GM18520 (cell line): ENCODE measurements around the gene UGT1A9.

Experiments used
- ATAC-seq: cut with Tn5 transposase; IDR thresholded peaks from one replicate; pipeline ENCODE4 v1.9.1; 2021; ENCODE audit not compliant: unreplicated experiment

Gene UGT1A9

GRCh38 chr2:233758141-233758540 lies 86.4 kb downstream of the UGT1A9 start:
- no peak for ATAC-seq

DNA sequence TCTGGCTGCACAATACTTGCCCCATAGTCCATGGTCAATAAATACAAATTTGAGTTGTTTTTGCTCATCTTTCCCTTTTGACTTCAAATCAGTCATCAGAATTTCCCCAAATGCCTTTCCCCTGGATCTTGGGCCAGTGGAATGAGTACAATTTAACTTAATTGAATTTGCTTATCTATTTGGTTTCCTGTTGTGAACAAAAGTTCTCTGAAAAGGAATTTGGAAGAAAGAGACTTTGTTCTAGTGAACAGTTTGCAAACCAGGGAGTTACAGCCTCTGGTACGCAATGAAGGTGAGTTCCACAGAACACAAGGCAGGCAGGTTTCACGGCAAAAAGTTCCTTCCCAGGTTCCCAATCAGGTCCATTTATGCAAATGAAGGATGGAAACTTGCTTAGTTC lies 87.2 kb downstream of the UGT1A9 start:
- no peak for ATAC-seq

GRCh38 chr2:233760043-233760442 lies 88.3 kb downstream of the UGT1A9 start, which contains the start of gene UGT1A1:
UGT1A1 (plus strand) TSS chr2:233760270; CDS start chr2:233760288, 18 bp downstream.
- no peak for ATAC-seq

DNA sequence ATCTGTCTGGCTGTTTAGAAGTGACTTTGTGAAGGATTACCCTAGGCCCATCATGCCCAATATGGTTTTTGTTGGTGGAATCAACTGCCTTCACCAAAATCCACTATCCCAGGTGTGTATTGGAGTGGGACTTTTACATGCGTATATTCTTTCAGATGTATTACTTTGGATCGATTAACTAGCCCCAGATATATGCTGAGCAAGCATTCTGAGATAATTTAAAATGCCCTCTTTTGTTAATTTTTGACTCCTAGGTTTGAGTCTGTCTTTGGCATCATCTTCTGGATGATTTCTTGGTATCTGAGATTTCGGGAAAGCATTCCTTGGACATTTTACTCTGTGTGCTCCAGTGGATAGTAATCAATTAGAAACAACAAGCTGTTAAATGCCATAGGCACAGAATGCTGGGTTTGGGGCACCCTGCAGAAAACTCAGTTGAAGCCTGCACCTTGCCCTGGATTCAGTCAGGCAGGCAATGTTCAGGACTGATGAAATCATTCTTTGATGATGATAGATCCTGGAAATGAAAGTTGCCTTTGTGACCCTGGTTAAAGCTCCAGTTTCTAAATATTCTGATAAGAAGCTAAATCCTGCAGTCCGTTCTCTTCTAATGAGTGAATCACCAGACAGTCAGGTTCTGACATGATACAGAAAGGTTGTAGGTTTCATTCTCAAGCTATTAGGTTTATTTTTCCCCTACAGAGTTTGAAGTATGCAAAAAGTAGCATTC lies 89.5 kb downstream of the UGT1A9 start:
- ATAC-seq: no peak

DNA sequence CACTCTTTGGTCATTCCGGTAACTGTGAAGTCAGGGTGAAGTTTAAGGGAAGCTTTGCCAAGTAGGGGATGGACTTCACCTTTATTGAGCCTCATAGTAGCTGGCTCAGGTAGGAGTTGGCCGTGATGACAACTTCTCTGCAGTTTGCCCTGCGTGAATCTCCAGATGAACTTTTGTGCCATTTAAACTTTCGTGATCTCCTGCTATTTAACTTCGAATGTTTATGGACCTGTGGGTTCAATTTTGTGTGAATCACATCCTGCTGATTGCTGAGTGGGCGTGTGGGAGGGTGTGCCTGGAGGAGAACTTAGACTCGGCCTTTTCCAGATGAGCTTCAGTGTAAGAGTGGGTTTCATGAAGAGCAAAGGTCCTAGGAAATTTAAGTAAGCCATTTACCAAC lies 92.6 kb downstream of the UGT1A9 start:
- ATAC-seq: no peak

DNA sequence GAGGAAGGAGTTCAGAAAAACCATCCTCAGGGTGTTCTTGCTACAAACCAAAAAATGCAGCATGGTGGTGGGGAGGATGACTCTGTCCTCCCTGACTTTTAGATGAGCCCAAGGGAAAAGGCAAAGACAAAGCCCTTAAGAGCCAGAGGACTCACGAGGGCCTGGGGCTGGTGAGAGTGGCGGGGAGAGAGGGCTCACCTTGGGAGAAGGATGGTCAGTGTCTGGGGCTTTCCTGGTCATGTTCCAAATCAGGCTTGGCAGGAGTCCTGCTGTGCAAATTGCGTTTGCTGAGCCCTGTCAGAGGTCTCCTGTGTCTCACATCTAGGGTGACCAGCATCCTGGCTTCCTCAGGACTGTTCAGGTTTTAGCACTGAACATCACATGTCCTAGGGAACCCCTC lies 93.1 kb downstream of the UGT1A9 start:
- no peak for ATAC-seq

DNA sequence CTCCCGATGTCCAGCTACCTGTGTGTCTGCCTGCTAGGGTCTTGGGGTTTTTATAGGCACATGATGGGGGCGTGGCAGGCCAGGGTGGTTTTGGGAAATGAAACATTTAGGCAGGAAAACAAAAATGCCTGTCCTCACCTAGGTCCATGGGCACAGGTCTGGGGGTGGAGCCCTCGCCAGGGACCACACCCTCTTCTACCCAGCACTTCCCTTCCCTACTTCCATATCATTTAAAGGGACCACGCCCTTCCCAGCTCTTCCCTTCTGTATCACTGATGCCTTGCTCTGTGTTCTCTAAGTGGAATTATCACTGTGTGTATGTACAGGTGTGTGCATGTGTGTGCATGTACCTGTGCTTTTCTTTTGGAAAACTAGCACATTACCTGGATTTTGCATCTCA lies 94.7 kb downstream of the UGT1A9 start:
- no peak for ATAC-seq

- ATAC-seq: no peak
Observed at GRCh38 chr2:233768076-233768475, 96.4 kb downstream of the UGT1A9 start.

- ATAC-seq: no peak
Observed at GRCh38 chr2:233769260-233769659, 97.6 kb downstream of the UGT1A9 start.

DNA sequence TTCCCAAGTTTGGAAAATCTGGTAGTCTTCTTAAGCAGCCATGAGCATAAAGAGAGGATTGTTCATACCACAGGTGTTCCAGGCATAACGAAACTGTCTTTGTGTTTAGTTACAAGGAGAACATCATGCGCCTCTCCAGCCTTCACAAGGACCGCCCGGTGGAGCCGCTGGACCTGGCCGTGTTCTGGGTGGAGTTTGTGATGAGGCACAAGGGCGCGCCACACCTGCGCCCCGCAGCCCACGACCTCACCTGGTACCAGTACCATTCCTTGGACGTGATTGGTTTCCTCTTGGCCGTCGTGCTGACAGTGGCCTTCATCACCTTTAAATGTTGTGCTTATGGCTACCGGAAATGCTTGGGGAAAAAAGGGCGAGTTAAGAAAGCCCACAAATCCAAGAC lies 100.5 kb downstream of the UGT1A9 start:
- no peak for ATAC-seq

GRCh38 chr2:233772583-233772982 lies 100.9 kb downstream of the UGT1A9 start:
- no peak for ATAC-seq

GRCh38 chr2:233773854-233774253 lies 102.2 kb downstream of the UGT1A9 start:
- ATAC-seq: no peak

DNA sequence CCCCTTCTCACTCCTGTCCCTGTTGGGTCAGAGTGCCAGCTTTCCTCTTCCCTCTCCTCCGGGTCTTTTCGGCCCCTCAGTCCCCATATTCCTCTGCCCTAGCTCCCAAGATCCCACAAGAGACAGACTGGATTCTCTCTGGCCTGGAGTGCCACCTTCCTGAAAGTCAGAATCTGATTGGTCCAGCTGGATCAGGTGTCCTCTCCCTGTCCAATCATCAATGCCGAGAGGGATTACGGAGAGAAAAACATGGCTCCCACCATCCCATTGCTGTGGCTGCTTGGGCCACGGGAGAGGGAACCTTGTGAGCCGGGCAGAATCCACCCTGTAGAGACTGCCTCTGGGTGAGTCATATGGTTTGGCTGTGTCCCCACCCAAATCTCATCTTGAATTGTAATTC lies 103.7 kb downstream of the UGT1A9 start:
- no peak for ATAC-seq

GRCh38 chr2:233778030-233778429 lies 106.3 kb downstream of the UGT1A9 start, which contains the start of gene MROH2A:
MROH2A (plus strand) TSS chr2:233778330; CDS start chr2:233779359, 1,029 bp downstream.
- no peak for ATAC-seq

DNA sequence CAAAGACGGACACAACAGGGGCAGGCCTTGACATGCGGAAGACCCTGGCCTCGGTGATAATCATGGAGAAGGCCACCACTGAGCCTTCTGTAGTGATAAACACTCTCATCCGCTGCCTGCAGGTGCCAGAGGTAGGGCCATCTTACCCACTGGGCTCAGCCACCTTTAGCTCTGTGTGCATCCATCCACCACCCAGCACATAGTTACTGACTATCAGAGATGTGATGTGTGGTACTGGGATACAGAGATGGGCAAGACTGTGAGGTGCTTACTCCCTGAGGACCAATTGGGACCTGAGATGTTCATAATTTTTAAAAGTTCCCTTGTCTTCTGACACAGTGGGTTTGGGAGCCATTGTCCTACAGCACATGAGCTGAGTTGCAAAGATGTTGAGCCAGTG lies 108.0 kb downstream of the UGT1A9 start:
- ATAC-seq: no peak

DNA sequence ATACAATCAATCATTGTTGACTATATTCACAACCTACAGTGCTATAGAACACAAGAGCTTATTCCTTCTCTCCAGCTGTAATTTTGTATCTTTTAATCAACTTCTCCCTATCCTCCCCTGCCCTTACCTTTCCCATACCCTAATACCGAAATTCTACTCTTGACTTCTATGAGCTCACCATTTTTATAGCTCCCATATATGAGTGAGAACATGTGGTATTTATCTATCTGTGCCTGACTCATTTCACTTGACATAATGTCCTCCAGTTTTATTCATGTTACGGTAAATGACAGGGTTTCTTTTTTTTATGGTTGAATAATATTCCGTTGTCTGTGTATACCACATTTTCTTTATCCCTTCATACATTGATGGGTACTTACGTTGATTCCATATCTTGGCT lies 109.1 kb downstream of the UGT1A9 start:
- ATAC-seq: no peak

DNA sequence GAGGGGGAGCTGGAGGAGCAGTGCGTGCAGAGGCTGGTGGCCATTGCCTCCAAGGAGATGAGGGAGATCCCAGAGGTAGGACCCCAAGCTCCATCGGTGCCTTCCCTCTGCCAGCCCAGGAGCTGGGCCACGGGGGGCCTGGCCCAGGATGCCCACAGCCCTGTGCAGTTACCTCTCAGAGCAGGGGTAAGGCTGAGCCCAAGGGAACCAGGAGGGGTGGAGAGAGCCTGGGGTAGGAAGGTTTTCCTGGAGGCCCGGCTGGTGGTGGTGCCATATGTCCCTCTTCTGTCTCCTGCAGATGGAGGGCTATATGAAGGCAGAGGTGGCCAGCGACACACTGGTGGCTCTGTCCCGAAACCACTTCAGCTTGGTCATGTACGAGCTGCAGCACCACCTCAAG lies 117.9 kb downstream of the UGT1A9 start:
- no peak for ATAC-seq

DNA sequence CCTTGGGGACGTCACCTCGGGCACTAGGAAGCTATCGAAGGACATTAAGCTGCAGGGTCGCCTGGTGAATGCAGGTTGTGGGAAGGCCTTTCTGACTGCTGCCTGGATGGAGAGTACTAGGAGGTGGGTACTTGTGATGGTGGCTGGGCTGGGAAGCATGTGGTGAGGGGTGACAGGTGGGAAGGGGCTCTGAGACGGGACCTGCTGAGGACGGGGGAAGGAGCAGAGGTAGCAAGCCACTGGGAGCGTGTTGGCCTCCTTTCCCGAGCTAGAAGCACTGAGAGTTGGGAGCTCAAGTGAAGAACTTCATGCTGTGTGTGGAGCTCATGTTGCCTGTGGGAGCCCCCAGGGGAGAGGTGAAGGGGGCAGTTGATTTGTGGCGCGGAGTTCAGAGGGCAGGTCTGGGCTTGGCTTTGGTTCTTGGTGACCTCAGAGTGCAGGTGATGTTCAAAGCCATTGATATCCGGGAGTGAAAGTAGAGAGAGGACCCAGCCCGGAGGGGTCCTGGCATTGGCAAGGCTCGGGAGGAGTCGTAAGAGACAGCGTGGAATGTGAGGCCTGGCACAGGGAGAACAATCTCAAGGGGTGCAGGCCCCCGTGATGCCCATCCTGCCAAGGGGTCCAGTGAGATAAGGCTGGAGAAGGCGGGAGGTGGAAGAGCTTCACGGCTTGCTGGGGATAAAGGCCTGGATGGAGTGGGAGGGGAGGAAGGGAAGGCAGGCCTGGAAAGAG lies 119.6 kb downstream of the UGT1A9 start:
- ATAC-seq: no peak

DNA sequence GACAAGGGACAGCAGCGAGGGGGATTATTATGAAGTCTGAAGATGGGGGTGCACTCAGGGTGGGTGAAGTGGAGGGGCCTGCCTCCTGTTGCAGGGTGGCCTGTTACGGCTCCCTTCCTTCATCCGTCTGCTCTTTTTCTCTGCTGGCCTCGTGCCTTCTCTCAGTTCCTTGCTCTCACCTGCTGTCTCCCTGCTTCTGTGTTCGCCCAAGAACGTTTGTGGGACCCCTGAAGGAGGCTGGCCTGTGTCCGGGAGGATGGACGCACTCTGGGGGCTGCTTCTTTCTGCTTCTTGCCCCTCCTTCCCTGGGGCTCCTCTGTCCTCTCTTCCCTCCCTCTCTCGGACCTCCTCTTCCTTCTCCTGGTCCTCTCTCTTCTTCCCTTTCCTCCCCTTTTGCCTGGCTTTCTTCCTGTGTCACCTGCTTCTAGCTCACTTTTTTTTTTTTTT lies 120.2 kb downstream of the UGT1A9 start:
- no peak for ATAC-seq

DNA sequence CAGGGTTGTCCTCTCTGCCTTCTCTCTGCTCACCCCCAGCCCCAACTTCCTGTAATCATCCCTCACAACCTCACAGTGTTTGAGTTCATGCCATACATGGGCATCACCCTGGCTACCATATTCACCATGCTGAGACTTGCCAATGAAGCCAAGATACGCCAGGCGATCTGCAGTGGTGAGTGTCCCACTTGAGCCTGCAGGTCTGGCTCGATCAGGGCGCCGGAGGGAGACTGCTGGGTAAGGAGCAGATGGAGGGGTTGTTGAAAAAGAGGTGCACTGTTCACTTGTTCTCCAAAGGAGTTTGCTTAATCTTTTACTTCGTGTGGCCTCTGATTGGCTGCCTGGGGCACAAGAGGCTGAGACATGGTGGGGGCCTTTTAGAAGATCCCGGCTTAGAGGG lies 121.0 kb downstream of the UGT1A9 start:
- ATAC-seq: no peak

DNA sequence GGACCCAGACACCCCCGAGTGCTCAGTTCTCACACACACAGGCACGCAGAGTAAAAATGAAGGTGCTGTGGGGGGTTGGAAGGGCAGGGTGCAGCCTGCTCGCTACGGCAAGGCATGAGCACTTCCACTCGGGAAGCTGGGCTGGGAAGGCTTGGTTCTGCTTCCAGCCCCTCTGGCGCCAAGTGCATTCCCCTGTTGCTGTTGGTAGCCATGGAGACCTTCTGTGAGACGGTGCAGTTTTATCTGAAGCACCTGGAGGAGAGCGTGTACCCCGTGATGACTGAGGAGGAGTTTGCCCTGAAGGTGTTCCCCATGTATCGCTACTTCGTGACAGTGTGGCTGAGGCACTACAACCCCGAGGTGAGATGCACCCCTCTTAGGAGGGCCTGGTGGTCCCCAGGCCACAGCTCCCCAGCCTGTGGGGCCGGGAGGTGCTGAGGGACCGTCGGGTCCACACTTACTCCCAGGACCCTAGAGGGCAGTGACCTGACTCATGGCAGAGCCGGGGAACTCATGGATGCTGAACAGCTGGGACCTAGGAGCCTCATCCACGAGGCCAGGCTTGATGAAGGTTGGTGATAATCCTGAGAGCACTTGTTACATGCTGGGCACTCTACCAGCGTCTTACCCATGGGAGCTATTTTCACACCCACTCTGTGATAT lies 121.9 kb downstream of the UGT1A9 start:
- ATAC-seq: no peak

GRCh38 chr2:233794128-233794658 lies 122.5 kb downstream of the UGT1A9 start:
- no peak for ATAC-seq
